HepG2 (cell line): ENCODE results near the gene ARHGAP30. TPM values are rescaled to one million over a fixed set of nuclear protein-coding genes. Genes with fewer than 3 reads are reported as not detected.

Experiments
- ARID4A ChIP-seq: sonication (generic); formaldehyde crosslinking; IDR thresholded peaks from 2 replicates; pipeline ENCODE4 v1.5.0; 2020; ENCODE audit warnings: mild to moderate bottlenecking, missing genetic modification reagents, borderline replicate concordance
- ARNT ChIP-seq: fragments of 450-650 bp; IDR thresholded peaks from 2 replicates; pipeline ENCODE4 v1.6.1; 2017
- CERS6 ChIP-seq: sonication (generic); formaldehyde crosslinking; IDR thresholded peaks from 2 replicates; pipeline ENCODE4 v1.5.0; 2020; ENCODE audit warnings: missing genetic modification reagents
- E2F5 ChIP-seq: sonication (generic); formaldehyde crosslinking; conservative IDR thresholded peaks from 2 replicates; pipeline ENCODE4 v1.4.0; 2020; ENCODE audit warnings: missing genetic modification reagents
- GATAD1 ChIP-seq: IDR thresholded peaks from 2 replicates; pipeline ENCODE4 v1.6.1; 2016; ENCODE audit warnings: missing genetic modification reagents, missing compliant biosample characterization
- GZF1 ChIP-seq: sonication (generic); formaldehyde crosslinking; IDR thresholded peaks from 2 replicates; pipeline ENCODE4 v1.5.1; 2020; ENCODE audit warnings: mild to moderate bottlenecking, missing genetic modification reagents
- KDM6A ChIP-seq: IDR thresholded peaks from 2 replicates; pipeline ENCODE4 v1.6.1; 2016; ENCODE audit warnings: low read depth
- MBNL3 ChIP-seq: fragments of 250-450 bp; sonication (Bioruptor Pico); conservative IDR thresholded peaks from 2 replicates; pipeline ENCODE4 v1.8.0; 2022; ENCODE audit warnings: mild to moderate bottlenecking, inconsistent platforms
- NFRKB ChIP-seq: fragments of 450-650 bp; IDR thresholded peaks from 2 replicates; pipeline ENCODE4 v1.6.1; 2017
- ZBTB26 ChIP-seq: IDR thresholded peaks from 2 replicates; pipeline ENCODE4 v1.6.1; 2016; ENCODE audit warnings: missing compliant biosample characterization, missing genetic modification reagents, borderline replicate concordance
- ZBTB46 ChIP-seq: sonication (generic); formaldehyde crosslinking; IDR thresholded peaks from 2 replicates; pipeline ENCODE4 v1.4.0; 2020; ENCODE audit warnings: mild to moderate bottlenecking, missing genetic modification reagents, borderline replicate concordance
- ZNF280B ChIP-seq: sonication (generic); formaldehyde crosslinking; IDR thresholded peaks from 2 replicates; pipeline ENCODE4 v1.5.0; 2020; ENCODE audit warnings: missing genetic modification reagents, mild to moderate bottlenecking, borderline replicate concordance
- ZNF503 ChIP-seq: sonication (generic); formaldehyde crosslinking; IDR thresholded peaks from 2 replicates; pipeline ENCODE4 v1.4.0; 2020; ENCODE audit warnings: missing genetic modification reagents
- ZNF672 ChIP-seq: sonication (generic); formaldehyde crosslinking; IDR thresholded peaks from 2 replicates; pipeline ENCODE4 v1.8.1; 2022; ENCODE audit warnings: missing genetic modification reagents
- ZNF737 ChIP-seq: sonication (generic); formaldehyde crosslinking; IDR thresholded peaks from 2 replicates; pipeline ENCODE4 v1.5.0; 2020; ENCODE audit warnings: missing genetic modification reagents, mild to moderate bottlenecking, borderline replicate concordance
- ZNF768 ChIP-seq: sonication (generic); formaldehyde crosslinking; IDR thresholded peaks from 2 replicates; pipeline ENCODE4 v1.4.0; 2020; ENCODE audit warnings: missing genetic modification reagents
- polyA plus RNA-seq, 8 experiments: library from polyadenylated mRNA; depleted of rRNA in 3 of 8; stranded (reverse) in 7 of 8; unstranded in 1 of 8; fragments of >200 nt; fragmentation: Illumina TruSeq in 4 of 8; extraction: Trizol in 4 of 8; gene quantifications; 2 replicates each; pipeline versions ENCODE4 v1.2.1 to v1.2.3, GENCODE V29; 2011 to 2016; ENCODE audit warnings: low read depth in 4 of 8, missing spikeins in 1 of 8, mixed read lengths in 1 of 8; ENCODE audit not compliant: insufficient read depth in 1 of 8
- total RNA-seq, 5 experiments: library from RNA; depleted of rRNA; stranded (reverse); fragments of >200 nt; fragmentation: Illumina TruSeq; extraction: Trizol; gene quantifications; 2 replicates each; pipeline ENCODE4 v1.2.3, GENCODE V29; 2016; ENCODE audit warnings: low read depth in 1 of 5

The ARHGAP30 gene
- total and polyA plus RNA-seq, 2 of the 13 experiments (the other 11 are each of a cell fraction or from before 2014, with no cell fraction given) = 0.13 to 0.20 TPM

GRCh38 chr1:161013488-161014230 lies 56.0 kb downstream of the ARHGAP30 start (continued):
- TF ChIP-seq ZBTB46 (CRISPR knock-in tag) (peak; percentile 94; the same call in 1 of the 2 replicates), ARID4A (CRISPR knock-in tag) (peak; percentile 93), ZNF503 (CRISPR knock-in tag) (peak; percentile 90), MBNL3 (CRISPR knock-in tag) (no peak), ZNF672 (CRISPR knock-in tag) (no peak), GATAD1 (peak; percentile 77), NFRKB (no peak), ZBTB26 (CRISPR knock-in tag) (peak; percentile 34; the same call in 1 of the 2 replicates), GZF1 (CRISPR knock-in tag) (no peak), E2F5 (0 out of 2 replicates have a peak, but pooled peaks have one; percentile 47), KDM6A (peak; percentile 99), CERS6 (CRISPR knock-in tag) (no peak), ZNF280B (CRISPR knock-in tag) (no peak), ZNF737 (CRISPR knock-in tag) (no peak), ARNT (no peak), ZNF768 (CRISPR knock-in tag) (no peak)
